ENCODE measurements around the gene BAG2.

Gene BAG2

GRCh38 chr6:57159127-57159526, 13.0 kb upstream of the BAG2 start:
- Mint-ChIP-seq H3K4me3 (no peak overlapping the region), H3K27ac (no peak overlapping the region), H3K27me3 (ENCODE audit: low read depth) (no peaks in the 10 kb centered on the region), H3K9me3 (peaks cover 3% of the 10 kb centered on the region), H3K4me1 (ENCODE audit: low read depth) (peaks cover 4% of the 10 kb centered on the region), H3K36me3 (ENCODE audit: low read depth) (peaks cover 34% of the 10 kb centered on the region)

GRCh38 chr6:57162028-57162427, 10.1 kb upstream of the BAG2 start:
- peaks cover 4% of the 10 kb centered on the region for H3K4me1 Mint-ChIP-seq (ENCODE audit: low read depth)
- peaks cover 38% of the 10 kb centered on the region for H3K36me3 Mint-ChIP-seq (ENCODE audit: low read depth)
- H3K4me3 Mint-ChIP-seq, result no peak overlapping the region
- peaks cover 14% of the 10 kb centered on the region for H3K9me3 Mint-ChIP-seq
- no peaks in the 10 kb centered on the region for H3K27me3 Mint-ChIP-seq (ENCODE audit: low read depth)
- no peak overlapping the region for H3K27ac Mint-ChIP-seq

- peaks cover 14% of the 10 kb centered on the region for H3K9me3 Mint-ChIP-seq
- H3K4me3 Mint-ChIP-seq, result no peak overlapping the region
- H3K27ac Mint-ChIP-seq, result no peak overlapping the region
- no peaks in the 10 kb centered on the region for H3K27me3 Mint-ChIP-seq (ENCODE audit: low read depth)
- H3K4me1 Mint-ChIP-seq (ENCODE audit: low read depth), result peaks cover 4% of the 10 kb centered on the region
- peaks cover 42% of the 10 kb centered on the region for H3K36me3 Mint-ChIP-seq (ENCODE audit: low read depth)
These were observed 9.6 kb upstream of the BAG2 start for GRCh38 chr6:57162516-57162915.

GRCh38 chr6:57163956-57164355, 8.2 kb upstream of the BAG2 start:
- H3K27me3 Mint-ChIP-seq (ENCODE audit: low read depth), result no peaks in the 10 kb centered on the region
- H3K27ac Mint-ChIP-seq, result no peak overlapping the region
- H3K9me3 Mint-ChIP-seq, result peaks cover 14% of the 10 kb centered on the region
- H3K4me3 Mint-ChIP-seq, result no peak overlapping the region
- peaks cover 40% of the 10 kb centered on the region for H3K36me3 Mint-ChIP-seq (ENCODE audit: low read depth)
- no peaks in the 10 kb centered on the region for H3K4me1 Mint-ChIP-seq (ENCODE audit: low read depth)

- Mint-ChIP-seq H3K36me3 (ENCODE audit: low read depth) (peaks cover 43% of the 10 kb centered on the region), H3K27me3 (ENCODE audit: low read depth) (no peaks in the 10 kb centered on the region), H3K4me3 (no peak overlapping the region), H3K27ac (no peak overlapping the region), H3K4me1 (ENCODE audit: low read depth) (peaks cover 3% of the 10 kb centered on the region), H3K9me3 (peaks cover 14% of the 10 kb centered on the region)
These were observed 7.0 kb upstream of the BAG2 start for GRCh38 chr6:57165080-57165479.

- H3K4me1 Mint-ChIP-seq (ENCODE audit: low read depth), result peaks cover 46% of the 10 kb centered on the region
- H3K36me3 Mint-ChIP-seq (ENCODE audit: low read depth), result peaks cover 11% of the 10 kb centered on the region
- no peaks in the 10 kb centered on the region for H3K27me3 Mint-ChIP-seq (ENCODE audit: low read depth)
- H3K4me3 Mint-ChIP-seq, result peak overlapping the region; percentile 94
- peak overlapping the region; percentile 91 for H3K27ac Mint-ChIP-seq
- H3K9me3 Mint-ChIP-seq, result no peaks in the 10 kb centered on the region
These were observed 1.1 kb downstream of the BAG2 start for GRCh38 chr6:57173056-57173885.

GRCh38 chr6:57173886-57174510, 1.9 kb downstream of the BAG2 start:
- Mint-ChIP-seq H3K27ac (peak overlapping the region; percentile 91), H3K36me3 (ENCODE audit: low read depth) (peaks cover 10% of the 10 kb centered on the region), H3K4me3 (peak overlapping the region; percentile 94), H3K4me1 (ENCODE audit: low read depth) (peaks cover 48% of the 10 kb centered on the region), H3K9me3 (no peaks in the 10 kb centered on the region), H3K27me3 (ENCODE audit: low read depth) (no peaks in the 10 kb centered on the region)

- no peaks in the 10 kb centered on the region for H3K27me3 Mint-ChIP-seq (ENCODE audit: low read depth)
- peaks cover 51% of the 10 kb centered on the region for H3K4me1 Mint-ChIP-seq (ENCODE audit: low read depth)
- H3K9me3 Mint-ChIP-seq, result no peaks in the 10 kb centered on the region
- H3K4me3 Mint-ChIP-seq, result peak overlapping the region; percentile 94
- peaks cover 10% of the 10 kb centered on the region for H3K36me3 Mint-ChIP-seq (ENCODE audit: low read depth)
- H3K27ac Mint-ChIP-seq, result no peak overlapping the region
These were observed 2.4 kb downstream of the BAG2 start for GRCh38 chr6:57174511-57174907.

GRCh38 chr6:57177545-57178265, 5.6 kb downstream of the BAG2 start:
- H3K36me3 Mint-ChIP-seq (ENCODE audit: low read depth), result peaks cover 12% of the 10 kb centered on the region
- no peak overlapping the region for H3K4me3 Mint-ChIP-seq
- no peak overlapping the region for H3K27ac Mint-ChIP-seq
- H3K9me3 Mint-ChIP-seq, result no peaks in the 10 kb centered on the region
- no peaks in the 10 kb centered on the region for H3K27me3 Mint-ChIP-seq (ENCODE audit: low read depth)
- H3K4me1 Mint-ChIP-seq (ENCODE audit: low read depth), result peaks cover 39% of the 10 kb centered on the region

- Mint-ChIP-seq H3K4me3 (no peak overlapping the region), H3K36me3 (ENCODE audit: low read depth) (peaks cover 17% of the 10 kb centered on the region), H3K9me3 (no peaks in the 10 kb centered on the region), H3K27ac (no peak overlapping the region), H3K27me3 (ENCODE audit: low read depth) (no peaks in the 10 kb centered on the region), H3K4me1 (ENCODE audit: low read depth) (peaks cover 18% of the 10 kb centered on the region)
These were observed 8.5 kb downstream of the BAG2 start for GRCh38 chr6:57180596-57180995.

- no peaks in the 10 kb centered on the region for H3K9me3 Mint-ChIP-seq
- H3K27me3 Mint-ChIP-seq (ENCODE audit: low read depth), result no peaks in the 10 kb centered on the region
- no peak overlapping the region for H3K4me3 Mint-ChIP-seq
- H3K4me1 Mint-ChIP-seq (ENCODE audit: low read depth), result peaks cover 13% of the 10 kb centered on the region
- H3K27ac Mint-ChIP-seq, result no peak overlapping the region
- H3K36me3 Mint-ChIP-seq (ENCODE audit: low read depth), result peaks cover 21% of the 10 kb centered on the region
These were observed 9.9 kb downstream of the BAG2 start for GRCh38 chr6:57182017-57182432.

- peaks cover 13% of the 10 kb centered on the region for H3K4me1 Mint-ChIP-seq (ENCODE audit: low read depth)
- H3K27me3 Mint-ChIP-seq (ENCODE audit: low read depth), result no peaks in the 10 kb centered on the region
- no peaks in the 10 kb centered on the region for H3K9me3 Mint-ChIP-seq
- no peak overlapping the region for H3K27ac Mint-ChIP-seq
- H3K36me3 Mint-ChIP-seq (ENCODE audit: low read depth), result peaks cover 21% of the 10 kb centered on the region
- no peak overlapping the region for H3K4me3 Mint-ChIP-seq
These were observed 11.2 kb downstream of the BAG2 start for GRCh38 chr6:57183336-57183735.

- Mint-ChIP-seq H3K27me3 (ENCODE audit: low read depth) (no peaks in the 10 kb centered on the region), H3K27ac (no peak overlapping the region)
These were observed 18.0 kb downstream of the BAG2 start for GRCh38 chr6:57190140-57190539.

GRCh38 chr6:57193177-57193576, 21.1 kb downstream of the BAG2 start:
- Mint-ChIP-seq H3K4me3 (no peak overlapping the region), H3K27ac (no peak overlapping the region), H3K4me1 (ENCODE audit: low read depth) (no peaks in the 10 kb centered on the region), H3K27me3 (ENCODE audit: low read depth) (no peaks in the 10 kb centered on the region), H3K9me3 (no peaks in the 10 kb centered on the region), H3K36me3 (ENCODE audit: low read depth) (peaks cover 14% of the 10 kb centered on the region)

More at GRCh38 chr6:57190140-57190539, 18.0 kb downstream of the BAG2 start:
- Mint-ChIP-seq H3K4me3 (no peak overlapping the region), H3K4me1 (ENCODE audit: low read depth) (peaks cover 5% of the 10 kb centered on the region), H3K36me3 (ENCODE audit: low read depth) (peaks cover 13% of the 10 kb centered on the region), H3K9me3 (no peaks in the 10 kb centered on the region)

GRCh38 chr6:57195457-57195856, 23.3 kb downstream of the BAG2 start:
- no peaks in the 10 kb centered on the region for H3K9me3 Mint-ChIP-seq
- H3K4me3 Mint-ChIP-seq, result no peak overlapping the region
- H3K4me1 Mint-ChIP-seq (ENCODE audit: low read depth), result peaks cover 2% of the 10 kb centered on the region
- peaks cover 14% of the 10 kb centered on the region for H3K36me3 Mint-ChIP-seq (ENCODE audit: low read depth)
- no peak overlapping the region for H3K27ac Mint-ChIP-seq
- H3K27me3 Mint-ChIP-seq (ENCODE audit: low read depth), result no peaks in the 10 kb centered on the region

Data from T-helper 1 cell treated with Interleukin-12 subunit alpha and Interleukin-12 subunit beta and Interleukin-4 antibody, amounts not matched to agents 30 μg/mL and 1 μg/mL, for 36 hours (primary cell).